CD14-positive monocyte (primary cell): ENCODE data around the gene PAQR6. TPM values are rescaled to one million over a fixed set of nuclear protein-coding genes. Genes with fewer than 3 reads are reported as not detected.

ENCODE experiments used
- DNase-seq, 3 donors: peaks; one replicate each; pipeline ENCODE4 v3.0.0-alpha.2; 2011 to 2022
- H2AFZ ChIP-seq: 2 replicates; pipeline ENCODE4 v1.6.0; 2012; ENCODE audit warnings: mild to moderate bottlenecking, low read depth, low read length, inconsistent platforms; ENCODE audit not compliant: insufficient read depth, poor library complexity, severe bottlenecking
- H3K27ac ChIP-seq, 2 donors: 1 replicate in 1 of 2; 2 replicates in 1 of 2; pipeline ENCODE4 v1.5.1; 2012 to 2013; ENCODE audit warnings: low read length in 2 of 2, control low read depth in 1 of 2, inconsistent platforms in 1 of 2, low read depth in 1 of 2, mild to moderate bottlenecking in 1 of 2
- H3K27me3 ChIP-seq, 2 donors: one replicate each; pipeline versions ENCODE4 v1.6.0 to v1.6.1; 2011 to 2013; ENCODE audit warnings: low read length in 2 of 2; ENCODE audit not compliant: control insufficient read depth in 2 of 2, insufficient read depth in 2 of 2
- H3K36me3 ChIP-seq, 2 donors: replicated peaks in 1 of 2; 1 replicate in 1 of 2; 2 replicates in 1 of 2; pipeline versions ENCODE4 v1.5.1 to v1.6.1; 2012 to 2013; ENCODE audit warnings: low read length in 2 of 2, control low read depth in 1 of 2, inconsistent platforms in 1 of 2, mild to moderate bottlenecking in 1 of 2; ENCODE audit not compliant: insufficient read depth in 2 of 2, control insufficient read depth in 1 of 2
- H3K4me1 ChIP-seq, 2 donors: 1 replicate in 1 of 2; 2 replicates in 1 of 2; pipeline versions ENCODE4 v1.5.1 to v1.6.1; 2012 to 2013; ENCODE audit warnings: low read length in 2 of 2, control low read depth in 1 of 2, inconsistent platforms in 1 of 2, mild to moderate bottlenecking in 1 of 2, moderate library complexity in 1 of 2; ENCODE audit not compliant: insufficient read depth in 2 of 2, control insufficient read depth in 1 of 2
- H3K4me2 ChIP-seq: replicated peaks from 2 replicates; pipeline ENCODE3; 2012; ENCODE audit warnings: low read length, moderate library complexity, mild to moderate bottlenecking; ENCODE audit not compliant: poor library complexity, severe bottlenecking; ENCODE audit errors: extremely low read depth
- H3K4me3 ChIP-seq, 3 experiments: fragments of 200-600 bp in 1 of 3; sonication (generic) in 1 of 3; replicated peaks in 1 of 3; 1 replicate in 2 of 3; 2 replicates in 1 of 3; pipeline ENCODE4 v1.5.1; 2011 to 2013; ENCODE audit warnings: low read length in 3 of 3, mild to moderate bottlenecking in 3 of 3, control low read depth in 2 of 3, low read depth in 2 of 3, inconsistent platforms in 1 of 3, moderate library complexity in 1 of 3
- H3K79me2 ChIP-seq: 2 replicates; pipeline ENCODE4 v1.6.0; 2012; ENCODE audit warnings: mild to moderate bottlenecking, control low read depth, inconsistent platforms, low read length, moderate library complexity; ENCODE audit not compliant: insufficient read depth
- H3K9ac ChIP-seq: 2 replicates; pipeline ENCODE4 v1.6.0; 2017; ENCODE audit warnings: low read length, mild to moderate bottlenecking; ENCODE audit not compliant: insufficient read depth, poor library complexity, severe bottlenecking
- H3K9me3 ChIP-seq, 2 donors: replicated peaks in 1 of 2; 1 replicate in 1 of 2; 2 replicates in 1 of 2; pipeline versions ENCODE4 v1.5.1 to v1.6.1; 2012 to 2013; ENCODE audit warnings: low read length in 2 of 2, control low read depth in 1 of 2; ENCODE audit not compliant: control insufficient read depth in 1 of 2, insufficient read depth in 1 of 2
- H4K20me1 ChIP-seq: 2 replicates; pipeline ENCODE4 v1.6.0; 2012; ENCODE audit warnings: mild to moderate bottlenecking, low read length, control low read depth, moderate library complexity; ENCODE audit not compliant: insufficient read depth
- H3K27ac Mint-ChIP-seq, 7 donors: one replicate each; pipeline ENCODE4 v1.8.0; 2020; ENCODE audit warnings: mild to moderate bottlenecking in 7 of 7, mixed read lengths in 7 of 7, moderate library complexity in 6 of 7, inconsistent platforms in 2 of 7
- H3K27me3 Mint-ChIP-seq, 3 donors: one replicate each; pipeline ENCODE4 v1.8.0; 2021 to 2022; ENCODE audit warnings: low read depth in 3 of 3, mild to moderate bottlenecking in 3 of 3, mixed read lengths in 3 of 3, moderate library complexity in 3 of 3, inconsistent platforms in 1 of 3
- H3K36me3 Mint-ChIP-seq, 2 donors: one replicate each; pipeline ENCODE4 v1.8.0; 2020; ENCODE audit warnings: mixed read lengths in 2 of 2, inconsistent platforms in 1 of 2, mild to moderate bottlenecking in 1 of 2
- H3K4me1 Mint-ChIP-seq: one replicate; pipeline ENCODE4 v1.8.0; 2020; ENCODE audit warnings: mild to moderate bottlenecking, mixed read lengths
- H3K4me3 Mint-ChIP-seq, 2 donors: one replicate each; pipeline ENCODE4 v1.8.0; 2020; ENCODE audit warnings: mild to moderate bottlenecking in 2 of 2, mixed read lengths in 2 of 2, moderate library complexity in 1 of 2
- H3K9me3 Mint-ChIP-seq, 7 donors: one replicate each; pipeline ENCODE4 v1.8.0; 2020 to 2022; ENCODE audit warnings: mixed read lengths in 7 of 7, mild to moderate bottlenecking in 6 of 7, moderate library complexity in 6 of 7, inconsistent platforms in 2 of 7
- CTCF ChIP-seq: fragments of 200-600 bp; IDR thresholded peaks from one replicate; pipeline ENCODE4 v1.8.0; 2022; ENCODE audit warnings: antibody characterized with exemption, mild to moderate bottlenecking
- WGBS: methylation state at CpG from one replicate; pipeline ENCODE4 v1.1.5; 2013; ENCODE audit warnings: missing lambda C conversion rate; ENCODE audit not compliant: insufficient coverage; 5-methylcytosine and 5-hydroxymethylcytosine counted together
- intact Hi-C, 2 donors: fragments of 100-400 bp; cut with micrococcal nuclease; formaldehyde crosslinking; loops; one replicate each; pipeline versions ENCODE4 v1.15.0 to v1.15.1; 2023
- polyA plus RNA-seq, 3 donors: library from polyadenylated mRNA; depleted of rRNA in 1 of 3; unstranded in 2 of 3; stranded (reverse) in 1 of 3; fragments of 300-500 nt in 2 of 3; fragments of >200 nt in 1 of 3; fragmentation: Illumina TruSeq in 2 of 3; gene quantifications; 1 replicate in 2 of 3; 2 replicates in 1 of 3; pipeline ENCODE4 v1.2.3, GENCODE V29; 2012 to 2021

PAQR6 gene
- polyA plus RNA-seq, 3 donors, result 7.7 TPM; not detected in 2

GRCh38 chr1:156203331-156203730 is 44.5 kb downstream of the PAQR6 start:
- Mint-ChIP-seq H3K4me3 (no peak overlapping the region), H3K27ac (peak overlapping the region in 1 of 7 donors; percentile 85), H3K27me3 (peaks cover 0 to 2% (median 0%) of the 10 kb centered on the region in 3 donors), H3K4me1 (peaks cover 16% of the 10 kb centered on the region), H3K9me3 (no peaks in the 10 kb centered on the region), H3K36me3 (peaks cover 43 to 70% of the 10 kb centered on the region in 2 donors)
- no peaks in the 10 kb centered on the region for H3K9me3 ChIP-seq
- no peak overlapping the region for H3K27ac ChIP-seq
- H4K20me1 ChIP-seq, result peaks cover 49% of the 10 kb centered on the region
- no peak overlapping the region for H3K4me3 ChIP-seq
- TF ChIP-seq CTCF, result no peak
- peaks cover 67 to 87% of the 10 kb centered on the region in 2 donors for H3K36me3 ChIP-seq
- intact Hi-C loops, result no loop called here
- peaks cover 77% of the 10 kb centered on the region for H3K79me2 ChIP-seq
- DNase-seq, result no peak
- H3K9ac ChIP-seq, result no peak overlapping the region
- no peak overlapping the region for H2AFZ ChIP-seq
- peaks cover 21 to 27% of the 10 kb centered on the region in 2 donors for H3K4me1 ChIP-seq
- no peak overlapping the region for H3K4me2 ChIP-seq
- no peaks in the 10 kb centered on the region for H3K27me3 ChIP-seq

GRCh38 chr1:156200044-156200443 is 47.8 kb downstream of the PAQR6 start:
- H3K4me2 ChIP-seq, result no peak overlapping the region
- H3K4me3 Mint-ChIP-seq, result no peak overlapping the region
- peaks cover 80% of the 10 kb centered on the region for H4K20me1 ChIP-seq
- intact Hi-C loops, result no loop called here
- no peak for DNase-seq
- peaks cover 31% of the 10 kb centered on the region for H3K4me1 Mint-ChIP-seq
- H3K9me3 ChIP-seq, result no peaks in the 10 kb centered on the region
- no peaks in the 10 kb centered on the region for H3K9me3 Mint-ChIP-seq
- no peaks in the 10 kb centered on the region for H3K27me3 Mint-ChIP-seq
- H3K36me3 ChIP-seq, result peaks cover 59 to 86% of the 10 kb centered on the region in 2 donors
- no peaks in the 10 kb centered on the region for H3K27me3 ChIP-seq
- no peak overlapping the region for H3K27ac ChIP-seq
- H3K27ac Mint-ChIP-seq, result peak overlapping the region in 1 of 7 donors; percentile 59
- WGBS, result 96% methylated on average over 4 of the region's 8 CpGs
- no peak overlapping the region for H2AFZ ChIP-seq
- peaks cover 28 to 36% of the 10 kb centered on the region in 2 donors for H3K4me1 ChIP-seq
- no peak overlapping the region for H3K4me3 ChIP-seq
- H3K79me2 ChIP-seq, result peaks cover 89% of the 10 kb centered on the region
- H3K36me3 Mint-ChIP-seq, result peaks cover 34 to 65% of the 10 kb centered on the region in 2 donors
- no peak for TF ChIP-seq CTCF
- no peak overlapping the region for H3K9ac ChIP-seq
